NT2/D1 (cell line): ENCODE measurements around the gene RELL1.

Experiments
- DNase-seq: peaks from one replicate; pipeline ENCODE4 v3.0.0-alpha.2; 2011; ENCODE audit warnings: low read depth, low spot score
- H3K27me3 ChIP-seq: 2 replicates; pipeline ENCODE4 v1.6.0; 2011; ENCODE audit warnings: mild to moderate bottlenecking; ENCODE audit not compliant: insufficient read length, insufficient read depth
- H3K36me3 ChIP-seq: 2 replicates; pipeline ENCODE4 v1.6.1; 2011; ENCODE audit warnings: mild to moderate bottlenecking, low read length, mixed read lengths; ENCODE audit not compliant: insufficient read depth, insufficient read length
- H3K4me1 ChIP-seq: 2 replicates; pipeline ENCODE4 v1.5.1; 2011; ENCODE audit not compliant: insufficient read depth, insufficient read length
- H3K4me3 ChIP-seq: 2 replicates; pipeline ENCODE4 v1.5.1; 2011; ENCODE audit warnings: low read depth; ENCODE audit not compliant: insufficient read length
- H3K9ac ChIP-seq: 2 replicates; pipeline ENCODE4 v1.6.0; 2011; ENCODE audit warnings: low read depth; ENCODE audit not compliant: insufficient read length
- H3K9me3 ChIP-seq: 2 replicates; pipeline ENCODE4 v1.5.1; 2011; ENCODE audit warnings: mild to moderate bottlenecking, low read length; ENCODE audit not compliant: insufficient read depth
- SUZ12 ChIP-seq: IDR thresholded peaks from 2 replicates; pipeline ENCODE4 v1.6.1; 2011; ENCODE audit not compliant: insufficient read length, insufficient read depth; ENCODE audit errors: extremely low read depth
- YY1 ChIP-seq: IDR thresholded peaks from 2 replicates; pipeline ENCODE4 v1.6.1; 2011; ENCODE audit not compliant: insufficient read length, insufficient read depth
- ZNF274 ChIP-seq: IDR thresholded peaks from 2 replicates; pipeline ENCODE4 v1.6.1; 2011; ENCODE audit warnings: mild to moderate bottlenecking, low read depth, low read length

Gene RELL1

GRCh38 chr4:37663552-37663951, 22.6 kb downstream of the RELL1 start:
- Histone ChIP-seq H3K9me3 (no peaks in the 10 kb centered on the region), H3K4me1 (peaks cover 5% of the 10 kb centered on the region), H3K4me3 (no peak overlapping the region), H3K9ac (no peak overlapping the region), H3K27me3 (no peaks in the 10 kb centered on the region), H3K36me3 (no peaks in the 10 kb centered on the region)
- no peak for DNase-seq
- no peak for TF ChIP-seq SUZ12
- TF ChIP-seq ZNF274: no peak
- TF ChIP-seq YY1: no peak

GRCh38 chr4:37662861-37663390, 23.2 kb downstream of the RELL1 start:
- H3K4me1 ChIP-seq: peaks cover 5% of the 10 kb centered on the region
- TF ChIP-seq ZNF274: no peak
- TF ChIP-seq YY1: no peak
- TF ChIP-seq SUZ12: no peak
- no peaks in the 10 kb centered on the region for H3K27me3 ChIP-seq
- no peak overlapping the region for H3K4me3 ChIP-seq
- H3K9me3 ChIP-seq: no peaks in the 10 kb centered on the region
- DNase-seq: no peak
- no peaks in the 10 kb centered on the region for H3K36me3 ChIP-seq
- no peak overlapping the region for H3K9ac ChIP-seq

- Histone ChIP-seq H3K4me3 (no peak overlapping the region), H3K4me1 (peaks cover 5% of the 10 kb centered on the region), H3K9me3 (no peaks in the 10 kb centered on the region), H3K27me3 (no peaks in the 10 kb centered on the region), H3K9ac (no peak overlapping the region), H3K36me3 (no peaks in the 10 kb centered on the region)
- no peak for DNase-seq
- no peak for TF ChIP-seq YY1
- TF ChIP-seq ZNF274: no peak
Measured at GRCh38 chr4:37662251-37662650, 23.9 kb downstream of the RELL1 start.

GRCh38 chr4:37661772-37662171, 24.4 kb downstream of the RELL1 start:
- H3K9ac ChIP-seq: no peak overlapping the region
- peaks cover 5% of the 10 kb centered on the region for H3K4me1 ChIP-seq
- TF ChIP-seq YY1 (no peak), SUZ12 (no peak), ZNF274 (no peak)
- 0 out of 2 replicates have a peak, but pooled peaks cover under 1% of the 10 kb centered on the region for H3K9me3 ChIP-seq
- no peak for DNase-seq
- H3K36me3 ChIP-seq: no peaks in the 10 kb centered on the region
- H3K4me3 ChIP-seq: no peak overlapping the region
- H3K27me3 ChIP-seq: no peaks in the 10 kb centered on the region

GRCh38 chr4:37659696-37660095, 26.5 kb downstream of the RELL1 start:
- H3K4me1 ChIP-seq: no peaks in the 10 kb centered on the region
- no peaks in the 10 kb centered on the region for H3K27me3 ChIP-seq
- TF ChIP-seq ZNF274 (no peak), YY1 (no peak), SUZ12 (no peak)

GRCh38 chr4:37656649-37657048, 29.5 kb downstream of the RELL1 start:
- H3K9me3 ChIP-seq: peaks cover 4% of the 10 kb centered on the region; the same call in 1 of the 2 replicates
- no peak for TF ChIP-seq YY1
- no peak for TF ChIP-seq ZNF274
- TF ChIP-seq SUZ12: no peak
- no peak for DNase-seq
- no peaks in the 10 kb centered on the region for H3K36me3 ChIP-seq
- no peaks in the 10 kb centered on the region for H3K4me1 ChIP-seq
- no peak overlapping the region for H3K4me3 ChIP-seq
- H3K9ac ChIP-seq: no peak overlapping the region
- no peaks in the 10 kb centered on the region for H3K27me3 ChIP-seq

More at GRCh38 chr4:37659696-37660095, 26.5 kb downstream of the RELL1 start:
- no peak overlapping the region for H3K9ac ChIP-seq
- no peak for DNase-seq
- H3K4me3 ChIP-seq: no peak overlapping the region
- no peaks in the 10 kb centered on the region for H3K36me3 ChIP-seq
- H3K9me3 ChIP-seq: peaks cover 4% of the 10 kb centered on the region; the same call in 1 of the 2 replicates

GRCh38 chr4:37653601-37654000, 32.6 kb downstream of the RELL1 start:
- Histone ChIP-seq H3K4me1 (peaks cover 3% of the 10 kb centered on the region), H3K27me3 (no peaks in the 10 kb centered on the region), H3K9ac (no peak overlapping the region), H3K36me3 (no peaks in the 10 kb centered on the region), H3K4me3 (no peak overlapping the region), H3K9me3 (peaks cover 4% of the 10 kb centered on the region; the same call in 1 of the 2 replicates)
- DNase-seq: no peak
- TF ChIP-seq ZNF274 (no peak), SUZ12 (no peak), YY1 (no peak)
